Neuronal stem cell (in vitro differentiated cells): ENCODE measurements around the gene SLC26A11.

ENCODE experiments used
- DNase-seq: peaks from one replicate; pipeline ENCODE4 v3.0.0-alpha.2; 2013; ENCODE audit warnings: low spot score
- H2AFZ ChIP-seq: one replicate; pipeline ENCODE4 v1.6.1; 2013; ENCODE audit warnings: mild to moderate bottlenecking, low read length, inconsistent platforms
- H2AK5ac ChIP-seq: 2 replicates; pipeline ENCODE4 v1.6.1; 2013; ENCODE audit warnings: low read depth, mild to moderate bottlenecking, inconsistent platforms, low read length, moderate library complexity, mixed read lengths
- H2BK120ac ChIP-seq: 2 replicates; pipeline ENCODE4 v1.6.1; 2013; ENCODE audit warnings: low read depth, mild to moderate bottlenecking, inconsistent platforms, low read length, moderate library complexity, mixed read lengths
- H2BK12ac ChIP-seq: one replicate; pipeline ENCODE4 v1.6.1; 2013; ENCODE audit warnings: low read length, inconsistent platforms
- H2BK15ac ChIP-seq: 2 replicates; pipeline ENCODE4 v1.6.1; 2013; ENCODE audit warnings: mild to moderate bottlenecking, low read length, inconsistent platforms, mixed read lengths
- H2BK5ac ChIP-seq: one replicate; pipeline ENCODE4 v1.6.1; 2013; ENCODE audit warnings: inconsistent platforms, mild to moderate bottlenecking, low read length, moderate library complexity
- H3K14ac ChIP-seq: one replicate; pipeline ENCODE4 v1.6.1; 2013; ENCODE audit warnings: low read length, inconsistent platforms
- H3K18ac ChIP-seq: 2 replicates; pipeline ENCODE4 v1.6.1; 2013; ENCODE audit warnings: low read length, inconsistent platforms
- H3K23ac ChIP-seq: 2 replicates; pipeline ENCODE4 v1.6.1; 2013; ENCODE audit warnings: low read depth, mild to moderate bottlenecking, mixed read lengths, low read length, inconsistent platforms; ENCODE audit not compliant: poor library complexity
- H3K27ac ChIP-seq: replicated peaks from 3 replicates; pipeline ENCODE4 v1.5.1; 2013; ENCODE audit warnings: low read length, inconsistent platforms
- H3K27me3 ChIP-seq, 3 experiments: 2 replicates each; pipeline ENCODE4 v1.6.1; 2013; ENCODE audit warnings: low read length in 3 of 3, mild to moderate bottlenecking in 2 of 3, inconsistent platforms in 1 of 3, low read depth in 1 of 3, mixed read lengths in 1 of 3, moderate library complexity in 1 of 3; ENCODE audit not compliant: control insufficient read depth in 3 of 3, insufficient read depth in 3 of 3
- H3K36me3 ChIP-seq, 2 donors: replicated peaks in 1 of 2; 2 replicates each; pipeline ENCODE4 v1.6.1; 2013; ENCODE audit warnings: low read length in 2 of 2; ENCODE audit not compliant: control insufficient read depth in 2 of 2, insufficient read depth in 2 of 2
- H3K4ac ChIP-seq: 2 replicates; pipeline ENCODE4 v1.6.1; 2013; ENCODE audit warnings: inconsistent platforms, mild to moderate bottlenecking, low read length, moderate library complexity
- H3K4me1 ChIP-seq, 2 donors: 1 replicate in 1 of 2; 2 replicates in 1 of 2; pipeline ENCODE4 v1.6.1; 2013; ENCODE audit warnings: low read length in 2 of 2, low read depth in 1 of 2; ENCODE audit not compliant: control insufficient read depth in 2 of 2, insufficient read depth in 1 of 2
- H3K4me2 ChIP-seq: one replicate; pipeline ENCODE4 v1.6.1; 2013; ENCODE audit warnings: mild to moderate bottlenecking, low read length, inconsistent platforms; ENCODE audit not compliant: insufficient read depth, poor library complexity, severe bottlenecking
- H3K4me3 ChIP-seq, 2 donors: 2 replicates each; pipeline ENCODE4 v1.5.1; 2013; ENCODE audit warnings: low read length in 2 of 2, mild to moderate bottlenecking in 2 of 2, inconsistent platforms in 1 of 2, moderate library complexity in 1 of 2
- H3K79me1 ChIP-seq: one replicate; pipeline ENCODE4 v1.6.1; 2013; ENCODE audit warnings: low read depth, mild to moderate bottlenecking, inconsistent platforms, low read length, moderate library complexity
- H3K9ac ChIP-seq: one replicate; pipeline ENCODE4 v1.6.1; 2013; ENCODE audit warnings: mild to moderate bottlenecking, low read depth, low read length, inconsistent platforms; ENCODE audit not compliant: poor library complexity
- H3K9me3 ChIP-seq, 2 donors: replicated peaks in 1 of 2; 2 replicates each; pipeline versions ENCODE3 to v1.6.1; 2013; ENCODE audit warnings: low read length in 2 of 2, mild to moderate bottlenecking in 2 of 2, inconsistent platforms in 1 of 2, low read depth in 1 of 2, mixed read lengths in 1 of 2, moderate library complexity in 1 of 2; ENCODE audit not compliant: control insufficient read depth in 2 of 2, insufficient read depth in 1 of 2
- H4K8ac ChIP-seq: one replicate; pipeline ENCODE4 v1.6.1; 2013; ENCODE audit warnings: low read depth, mild to moderate bottlenecking, inconsistent platforms, low read length, moderate library complexity
- H4K91ac ChIP-seq: one replicate; pipeline ENCODE4 v1.6.1; 2013; ENCODE audit warnings: low read length, low read depth, mild to moderate bottlenecking, inconsistent platforms; ENCODE audit not compliant: poor library complexity
- WGBS, 2 donors: extraction: QIAGEN DNeasy Blood & Tissue Kit; methylation state at CpG; one replicate each; pipeline ENCODE4 v1.1.7; 2013; ENCODE audit warnings: missing lambda C conversion rate in 2 of 2, mixed read lengths in 1 of 2; ENCODE audit not compliant: insufficient read length in 2 of 2, insufficient replicate concordance in 1 of 2; ENCODE audit errors: extremely low coverage in 2 of 2; 5-methylcytosine and 5-hydroxymethylcytosine counted together

Gene SLC26A11

GRCh38 chr17:80182118-80182844 lies 37.9 kb upstream of the SLC26A11 start:
- Histone ChIP-seq H2AFZ (no peak overlapping the region), H3K79me1 (no peaks in the 10 kb centered on the region), H3K9me3 (no peaks in the 10 kb centered on the region), H3K9ac (no peak overlapping the region), H3K27ac (no peak overlapping the region), H3K27me3 (no peaks in the 10 kb centered on the region), H2AK5ac (peak overlapping the region; percentile 33), H3K4ac (no peak overlapping the region), H4K8ac (no peak overlapping the region), H4K91ac (no peak overlapping the region), H2BK15ac (peak overlapping the region; percentile 66), H2BK12ac (peak overlapping the region; percentile 14), H2BK5ac (no peak overlapping the region), H2BK120ac (no peak overlapping the region), H3K4me3 (no peak overlapping the region), H3K18ac (peak overlapping the region; percentile 27), H3K23ac (no peak overlapping the region), H3K14ac (no peak overlapping the region), H3K4me2 (no peak overlapping the region), H3K4me1 (peaks cover 10 to 12% of the 10 kb centered on the region in 2 donors), H3K36me3 (no peaks in the 10 kb centered on the region)
- no CpG with 5 or more reads among the region's 30 CpGs for WGBS, 2 donors
- DNase-seq = no peak

- Histone ChIP-seq H2BK12ac (no peak overlapping the region), H3K4me1 (peaks cover 10 to 12% of the 10 kb centered on the region in 2 donors), H3K79me1 (no peaks in the 10 kb centered on the region), H2AFZ (no peak overlapping the region), H2BK5ac (no peak overlapping the region), H2AK5ac (peak overlapping the region; percentile 33), H3K4ac (no peak overlapping the region), H3K14ac (no peak overlapping the region), H4K91ac (no peak overlapping the region), H3K9ac (no peak overlapping the region), H3K23ac (no peak overlapping the region), H2BK120ac (no peak overlapping the region), H3K27ac (no peak overlapping the region), H2BK15ac (peak overlapping the region; percentile 66), H3K27me3 (no peaks in the 10 kb centered on the region), H3K4me3 (no peak overlapping the region), H3K4me2 (no peak overlapping the region), H4K8ac (no peak overlapping the region), H3K18ac (peak overlapping the region; percentile 27), H3K9me3 (no peaks in the 10 kb centered on the region), H3K36me3 (no peaks in the 10 kb centered on the region)
- no CpG with 5 or more reads among the region's 12 CpGs for WGBS, 2 donors
- no peak for DNase-seq
Observed at GRCh38 chr17:80182845-80183223, 37.4 kb upstream of the SLC26A11 start.

GRCh38 chr17:80183581-80184422 lies 36.4 kb upstream of the SLC26A11 start:
- peak overlapping the region; percentile 87 for H2AFZ ChIP-seq
- H3K14ac ChIP-seq = peak overlapping the region; percentile 11
- peak overlapping the region; percentile 10 for H3K4ac ChIP-seq
- H4K91ac ChIP-seq = peak overlapping the region; percentile 56
- H2BK12ac ChIP-seq = no peak overlapping the region
- no CpG with 5 or more reads among the region's 26 CpGs for WGBS, 2 donors
- H3K9me3 ChIP-seq = no peaks in the 10 kb centered on the region
- H3K36me3 ChIP-seq = no peaks in the 10 kb centered on the region
- H2BK15ac ChIP-seq = peak overlapping the region; percentile 39
- peak overlapping the region; percentile 95 for H3K18ac ChIP-seq
- H3K23ac ChIP-seq = no peak overlapping the region
- H2BK120ac ChIP-seq = peak overlapping the region; percentile 68
- H3K27ac ChIP-seq = no peak overlapping the region
- peak overlapping the region; percentile 83 for H3K9ac ChIP-seq
- DNase-seq = no peak
- no peaks in the 10 kb centered on the region for H3K27me3 ChIP-seq
- peaks cover 10 to 12% of the 10 kb centered on the region in 2 donors for H3K4me1 ChIP-seq
- peak overlapping the region; percentile 53 for H2AK5ac ChIP-seq
- H2BK5ac ChIP-seq = peak overlapping the region; percentile 21
- no peak overlapping the region for H3K4me3 ChIP-seq
- no peaks in the 10 kb centered on the region for H3K79me1 ChIP-seq
- H4K8ac ChIP-seq = peak overlapping the region; percentile 94
- H3K4me2 ChIP-seq = no peak overlapping the region

GRCh38 chr17:80184423-80184714 lies 35.9 kb upstream of the SLC26A11 start:
- DNase-seq = no peak
- Histone ChIP-seq H3K27ac (peak overlapping the region; percentile 21), H3K14ac (peak overlapping the region; percentile 11)

More at GRCh38 chr17:80184423-80184714, 35.9 kb upstream of the SLC26A11 start:
- H3K9me3 ChIP-seq = no peaks in the 10 kb centered on the region
- peak overlapping the region; percentile 39 for H2BK15ac ChIP-seq
- H3K79me1 ChIP-seq = no peaks in the 10 kb centered on the region
- H2AFZ ChIP-seq = peak overlapping the region; percentile 87
- no peak overlapping the region for H3K4me2 ChIP-seq
- H4K91ac ChIP-seq = peak overlapping the region; percentile 56
- no peak overlapping the region for H3K23ac ChIP-seq
- H3K4me1 ChIP-seq = peaks cover 10 to 12% of the 10 kb centered on the region in 2 donors
- peak overlapping the region; percentile 52 for H4K8ac ChIP-seq
- H3K4me3 ChIP-seq = no peak overlapping the region
- H3K9ac ChIP-seq = peak overlapping the region; percentile 83
- peak overlapping the region; percentile 1 for H3K4ac ChIP-seq
- H2BK120ac ChIP-seq = peak overlapping the region; percentile 68
- H3K18ac ChIP-seq = peak overlapping the region; percentile 95
- H3K36me3 ChIP-seq = no peaks in the 10 kb centered on the region
- H2AK5ac ChIP-seq = peak overlapping the region; percentile 53
- peak overlapping the region; percentile 21 for H2BK5ac ChIP-seq
- H3K27me3 ChIP-seq = no peaks in the 10 kb centered on the region
- no peak overlapping the region for H2BK12ac ChIP-seq
- no CpG with 5 or more reads among the region's 10 CpGs for WGBS, 2 donors
